AG08396 (cell line): ENCODE measurements around the gene MPHOSPH8.
"Not testable (repeated sequence)": the region's sequence is repeated elsewhere in the genome, so short reads cannot be mapped to it uniquely, and the experiment has no call there.

Experiments used
- DNase-seq: peaks from one replicate; pipeline ENCODE4 v3.0.0; 2012; ENCODE audit warnings: low spot score, mixed read lengths

MPHOSPH8 gene

GRCh38 chr13:19685437-19685836, 52.0 kb downstream of the MPHOSPH8 start:
- no peak for DNase-seq

- DNase-seq = not testable (repeated sequence)
Measured at GRCh38 chr13:19691447-19691846, 58.0 kb downstream of the MPHOSPH8 start.

- DNase-seq = no peak
Measured at GRCh38 chr13:19695428-19695827, 62.0 kb downstream of the MPHOSPH8 start.

GRCh38 chr13:19695829-19696228, 62.4 kb downstream of the MPHOSPH8 start:
- DNase-seq = no peak

GRCh38 chr13:19700963-19701362, 67.5 kb downstream of the MPHOSPH8 start:
- not testable (repeated sequence) for DNase-seq

- not testable (repeated sequence) for DNase-seq
Measured at GRCh38 chr13:19701619-19702018, 68.2 kb downstream of the MPHOSPH8 start.

GRCh38 chr13:19704256-19704655, 70.8 kb downstream of the MPHOSPH8 start:
- not testable (repeated sequence) for DNase-seq

- DNase-seq = not testable (repeated sequence)
Measured at GRCh38 chr13:19709039-19709438, 75.6 kb downstream of the MPHOSPH8 start.

- not testable (repeated sequence) for DNase-seq
Measured at GRCh38 chr13:19709782-19710181, 76.3 kb downstream of the MPHOSPH8 start.

GRCh38 chr13:19713186-19713965, 79.9 kb downstream of the MPHOSPH8 start:
- DNase-seq = peak; percentile 11

- DNase-seq = no peak
Measured at GRCh38 chr13:19720039-19720438, 86.6 kb downstream of the MPHOSPH8 start.
